ENCODE data around the gene UBE2V1.
"Not testable (repeated sequence)": the region's sequence is repeated elsewhere in the genome, so short reads cannot be mapped to it uniquely, and the experiment has no call there.

Gene UBE2V1

DNA sequence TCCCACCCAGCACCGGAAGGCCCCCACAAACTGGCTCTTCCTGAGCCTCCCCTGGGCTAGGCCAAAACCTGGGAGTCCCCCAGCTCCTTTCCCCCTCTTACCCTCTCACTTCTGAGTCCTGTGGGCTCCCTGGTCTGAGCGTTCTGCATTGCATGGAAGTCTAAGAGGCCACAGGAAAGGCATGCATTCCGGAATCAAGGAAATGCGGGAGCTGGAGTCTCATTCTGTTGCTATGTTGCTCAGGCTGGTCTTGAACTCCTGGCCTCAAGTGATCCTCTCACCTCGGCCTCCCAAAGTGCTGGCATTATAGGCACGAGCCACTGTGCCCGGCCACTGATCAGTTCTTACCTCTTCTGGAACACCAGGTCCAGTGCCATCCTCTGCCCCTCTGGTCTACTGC lies 45.9 kb downstream of the UBE2V1 start:
- H3K4me2 ChIP-seq (ENCODE audit: low read length, poor library complexity, severe bottlenecking): no peak overlapping the region

DNA sequence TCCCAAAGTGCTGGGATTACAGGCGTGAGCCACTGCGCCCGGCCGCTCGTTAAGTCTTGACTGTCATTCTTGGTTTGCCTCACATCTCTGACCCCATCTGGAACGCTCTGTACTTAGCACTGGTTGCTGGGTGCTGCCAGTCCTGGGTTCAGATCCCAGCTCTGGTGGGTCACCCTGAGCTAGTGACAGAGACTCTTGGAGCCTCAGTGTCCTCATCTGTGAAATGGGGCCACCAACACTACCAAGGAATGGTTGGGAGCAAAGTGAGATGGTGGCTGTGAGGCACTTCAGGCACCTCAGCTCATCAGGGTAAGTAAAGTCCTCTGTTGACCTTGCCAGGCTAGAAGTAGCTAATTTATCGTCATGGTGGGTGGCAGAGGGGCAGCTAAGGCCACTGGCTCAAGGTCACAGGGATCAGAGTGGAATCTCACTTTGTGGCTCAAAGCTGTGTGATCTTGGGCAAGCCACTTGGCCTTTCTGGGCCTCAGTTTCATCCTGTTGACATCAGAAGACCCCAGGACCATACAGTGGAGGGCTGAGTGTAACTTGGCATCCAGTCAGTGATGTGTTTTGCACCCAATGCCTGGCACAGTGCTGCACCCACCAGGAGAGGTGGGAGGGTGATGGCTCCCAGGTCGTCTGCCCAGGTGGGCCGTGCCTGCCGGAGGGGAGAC lies 46.7 kb downstream of the UBE2V1 start:
- no peak overlapping the region for H2BK120ac ChIP-seq (ENCODE audit: low read depth, low read length)
- WGBS: 97% methylated on average over 10 of the region's 10 CpGs
- H3K36me3 ChIP-seq (ENCODE audit: control insufficient read depth in 1 of 2, insufficient read depth in 2 of 2, low read depth in 1 of 2, low read length in 2 of 2): no peaks in the 10 kb centered on the region
- no peak overlapping the region for H3K4me2 ChIP-seq (ENCODE audit: low read length, poor library complexity, severe bottlenecking)
- no peaks in the 10 kb centered on the region for H3K27me3 ChIP-seq (ENCODE audit: control insufficient read depth in 1 of 2, insufficient read depth in 1 of 2, low read length in 2 of 2)
- no peak overlapping the region for H3K27ac ChIP-seq (ENCODE audit: low read length, poor library complexity, severe bottlenecking)
- no peak overlapping the region for H2BK12ac ChIP-seq (ENCODE audit: low read length in 2 of 2)
- no peak overlapping the region for H3K4ac ChIP-seq (ENCODE audit: low read depth in 1 of 2, low read length in 2 of 2)
- H2AK5ac ChIP-seq (ENCODE audit: low read length, severe bottlenecking): peak overlapping the region; percentile 38
- no peak overlapping the region for H4K8ac ChIP-seq (ENCODE audit: low read length)
- no peak overlapping the region for H3K9ac ChIP-seq (ENCODE audit: low read length)
- peak overlapping the region; percentile 65 for H2BK15ac ChIP-seq (ENCODE audit: low read depth, poor library complexity, severe bottlenecking)
- no peak overlapping the region for H3K23ac ChIP-seq (ENCODE audit: low read length in 2 of 2)
- DNase-seq: no peak
- no peaks in the 10 kb centered on the region for H3K9me3 ChIP-seq (ENCODE audit: control insufficient read depth, low read length)
- peak overlapping the region; percentile 52 for H4K91ac ChIP-seq (ENCODE audit: low read length)
- H2AFZ ChIP-seq (ENCODE audit: low read depth, low read length): no peak overlapping the region
- peak overlapping the region in 1 of 2 experiments; percentile 44 for H3K14ac ChIP-seq (ENCODE audit: low read length in 2 of 2)
- no peak overlapping the region for H2BK5ac ChIP-seq (ENCODE audit: low read depth, low read length, poor library complexity, severe bottlenecking)
- no peak overlapping the region for H3K4me3 ChIP-seq (ENCODE audit: insufficient read depth in 1 of 2, low read depth in 1 of 2, low read length in 2 of 2)
- peak overlapping the region in 1 of 2 experiments; percentile 8 for H3K18ac ChIP-seq (ENCODE audit: low read depth in 1 of 2, low read length in 2 of 2)
- no peaks in the 10 kb centered on the region for H3K79me1 ChIP-seq (replicated peaks; ENCODE audit: low read length, poor library complexity, severe bottlenecking)
- peaks cover 11% of the 10 kb centered on the region for H3K4me1 ChIP-seq (ENCODE audit: control insufficient read depth, insufficient read depth, low read depth, low read length)

More for the DNA sequence above, 45.9 kb downstream of the UBE2V1 start:
- no peak overlapping the region for H3K23ac ChIP-seq (ENCODE audit: low read length in 2 of 2)
- H3K27ac ChIP-seq (ENCODE audit: low read length, poor library complexity, severe bottlenecking): no peak overlapping the region
- H4K8ac ChIP-seq (ENCODE audit: low read length): no peak overlapping the region
- no peak overlapping the region for H3K9ac ChIP-seq (ENCODE audit: low read length)
- no peaks in the 10 kb centered on the region for H3K27me3 ChIP-seq (ENCODE audit: control insufficient read depth in 1 of 2, insufficient read depth in 1 of 2, low read length in 2 of 2)
- H3K14ac ChIP-seq (ENCODE audit: low read length in 2 of 2): no peak overlapping the region
- H2BK15ac ChIP-seq (ENCODE audit: low read depth, poor library complexity, severe bottlenecking): no peak overlapping the region
- H2BK5ac ChIP-seq (ENCODE audit: low read depth, low read length, poor library complexity, severe bottlenecking): no peak overlapping the region
- H3K18ac ChIP-seq (ENCODE audit: low read depth in 1 of 2, low read length in 2 of 2): peak overlapping the region in 1 of 2 experiments; percentile 32
- H2BK12ac ChIP-seq (ENCODE audit: low read length in 2 of 2): peak overlapping the region in 1 of 2 experiments; percentile 45
- H3K9me3 ChIP-seq (ENCODE audit: control insufficient read depth, low read length): no peaks in the 10 kb centered on the region
- no peak overlapping the region for H4K91ac ChIP-seq (ENCODE audit: low read length)
- H3K79me1 ChIP-seq (replicated peaks; ENCODE audit: low read length, poor library complexity, severe bottlenecking): no peaks in the 10 kb centered on the region
- no peak overlapping the region for H2AFZ ChIP-seq (ENCODE audit: low read depth, low read length)
- no peak overlapping the region for H2AK5ac ChIP-seq (ENCODE audit: low read length, severe bottlenecking)
- no peak overlapping the region for H2BK120ac ChIP-seq (ENCODE audit: low read depth, low read length)
- DNase-seq: no peak
- H3K4me3 ChIP-seq (ENCODE audit: insufficient read depth in 1 of 2, low read depth in 1 of 2, low read length in 2 of 2): no peak overlapping the region
- 80% methylated on average over 7 of the region's 7 CpGs for WGBS
- H3K4ac ChIP-seq (ENCODE audit: low read depth in 1 of 2, low read length in 2 of 2): no peak overlapping the region
- H3K36me3 ChIP-seq (ENCODE audit: control insufficient read depth in 1 of 2, insufficient read depth in 2 of 2, low read depth in 1 of 2, low read length in 2 of 2): no peaks in the 10 kb centered on the region
- H3K4me1 ChIP-seq (ENCODE audit: control insufficient read depth, insufficient read depth, low read depth, low read length): peaks cover 14% of the 10 kb centered on the region

DNA sequence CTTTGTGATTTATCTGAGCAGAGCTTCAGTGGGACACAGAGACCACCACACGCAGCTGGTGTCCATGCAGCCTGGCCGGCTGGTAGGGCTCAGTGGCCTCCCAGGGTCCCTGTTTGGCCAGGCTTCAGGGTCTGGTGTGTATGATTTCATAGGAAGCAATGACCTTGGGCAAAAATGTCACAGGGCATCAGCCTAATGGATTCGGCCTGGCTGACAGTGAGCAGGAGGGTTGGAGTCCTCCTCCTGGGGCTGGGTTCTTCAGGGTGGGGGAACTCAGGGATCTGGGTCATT lies 47.7 kb downstream of the UBE2V1 start:
- H3K4ac ChIP-seq (ENCODE audit: low read depth in 1 of 2, low read length in 2 of 2): no peak overlapping the region
- DNase-seq: no peak
- no peaks in the 10 kb centered on the region for H3K79me1 ChIP-seq (replicated peaks; ENCODE audit: low read length, poor library complexity, severe bottlenecking)
- WGBS: 71% methylated on average over 3 of the region's 3 CpGs
- no peaks in the 10 kb centered on the region for H3K9me3 ChIP-seq (ENCODE audit: control insufficient read depth, low read length)
- H2AFZ ChIP-seq (ENCODE audit: low read depth, low read length): no peak overlapping the region
- no peak overlapping the region for H2BK5ac ChIP-seq (ENCODE audit: low read depth, low read length, poor library complexity, severe bottlenecking)
- no peak overlapping the region for H3K4me2 ChIP-seq (ENCODE audit: low read length, poor library complexity, severe bottlenecking)
- H3K4me1 ChIP-seq (ENCODE audit: control insufficient read depth, insufficient read depth, low read depth, low read length): peaks cover 7% of the 10 kb centered on the region
- no peak overlapping the region for H2BK12ac ChIP-seq (ENCODE audit: low read length in 2 of 2)
- no peaks in the 10 kb centered on the region for H3K36me3 ChIP-seq (ENCODE audit: control insufficient read depth in 1 of 2, insufficient read depth in 2 of 2, low read depth in 1 of 2, low read length in 2 of 2)
- no peak overlapping the region for H3K23ac ChIP-seq (ENCODE audit: low read length in 2 of 2)
- H4K8ac ChIP-seq (ENCODE audit: low read length): no peak overlapping the region
- H2AK5ac ChIP-seq (ENCODE audit: low read length, severe bottlenecking): no peak overlapping the region
- H3K4me3 ChIP-seq (ENCODE audit: insufficient read depth in 1 of 2, low read depth in 1 of 2, low read length in 2 of 2): no peak overlapping the region
- H3K14ac ChIP-seq (ENCODE audit: low read length in 2 of 2): no peak overlapping the region
- no peak overlapping the region for H3K18ac ChIP-seq (ENCODE audit: low read depth in 1 of 2, low read length in 2 of 2)
- no peak overlapping the region for H2BK15ac ChIP-seq (ENCODE audit: low read depth, poor library complexity, severe bottlenecking)
- H4K91ac ChIP-seq (ENCODE audit: low read length): no peak overlapping the region
- no peak overlapping the region for H3K27ac ChIP-seq (ENCODE audit: low read length, poor library complexity, severe bottlenecking)
- no peak overlapping the region for H3K9ac ChIP-seq (ENCODE audit: low read length)
- no peaks in the 10 kb centered on the region for H3K27me3 ChIP-seq (ENCODE audit: control insufficient read depth in 1 of 2, insufficient read depth in 1 of 2, low read length in 2 of 2)
- H2BK120ac ChIP-seq (ENCODE audit: low read depth, low read length): no peak overlapping the region

DNA sequence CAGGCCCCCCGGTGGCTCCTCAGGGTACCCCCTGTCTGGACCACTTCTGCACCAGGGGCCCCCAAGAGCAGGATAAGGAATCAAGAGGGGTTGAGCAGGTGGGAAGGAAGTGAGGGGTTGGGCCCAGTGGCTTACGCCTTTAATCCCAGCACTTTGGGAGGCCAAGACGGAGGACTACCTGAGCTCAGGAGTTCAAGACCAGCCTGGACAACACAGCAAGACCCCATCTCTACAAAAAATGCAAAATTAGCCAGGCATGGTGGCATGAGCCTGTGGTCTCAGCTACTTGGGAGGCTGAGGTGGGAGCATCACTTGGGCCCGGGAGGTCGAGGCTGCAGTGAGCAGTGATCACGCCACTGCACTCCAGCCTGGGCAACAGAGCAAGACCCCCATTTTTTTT lies 49.2 kb downstream of the UBE2V1 start:
- H3K79me1 ChIP-seq (replicated peaks; ENCODE audit: low read length, poor library complexity, severe bottlenecking); H2BK12ac ChIP-seq (ENCODE audit: low read length in 2 of 2); H2AK5ac ChIP-seq (ENCODE audit: low read length, severe bottlenecking); H3K27ac ChIP-seq (ENCODE audit: low read length, poor library complexity, severe bottlenecking); H4K8ac ChIP-seq (ENCODE audit: low read length); H3K4me1 ChIP-seq (ENCODE audit: control insufficient read depth, insufficient read depth, low read depth, low read length); DNase-seq; H2AFZ ChIP-seq (ENCODE audit: low read depth, low read length); H3K4ac ChIP-seq (ENCODE audit: low read depth in 1 of 2, low read length in 2 of 2); H3K9me3 ChIP-seq (ENCODE audit: control insufficient read depth, low read length); H3K23ac ChIP-seq (ENCODE audit: low read length in 2 of 2); H3K36me3 ChIP-seq (ENCODE audit: control insufficient read depth in 1 of 2, insufficient read depth in 2 of 2, low read depth in 1 of 2, low read length in 2 of 2); H3K4me2 ChIP-seq (ENCODE audit: low read length, poor library complexity, severe bottlenecking); H3K14ac ChIP-seq (ENCODE audit: low read length in 2 of 2); H4K91ac ChIP-seq (ENCODE audit: low read length); H3K27me3 ChIP-seq (ENCODE audit: control insufficient read depth in 1 of 2, insufficient read depth in 1 of 2, low read length in 2 of 2); H3K9ac ChIP-seq (ENCODE audit: low read length); H2BK15ac ChIP-seq (ENCODE audit: low read depth, poor library complexity, severe bottlenecking); H2BK120ac ChIP-seq (ENCODE audit: low read depth, low read length); H2BK5ac ChIP-seq (ENCODE audit: low read depth, low read length, poor library complexity, severe bottlenecking); H3K4me3 ChIP-seq (ENCODE audit: insufficient read depth in 1 of 2, low read depth in 1 of 2, low read length in 2 of 2); H3K18ac ChIP-seq (ENCODE audit: low read depth in 1 of 2, low read length in 2 of 2): not testable (repeated sequence)
- 98% methylated on average over 5 of the region's 6 CpGs for WGBS
